H1 (cell line): Measurements from ENCODE around the gene LRRTM4.

Experiments
- CBX8 ChIP-seq: fragments of 300-800, 300-1000 bp; sonication (generic); IDR thresholded peaks from 2 replicates; pipeline ENCODE4 v1.7.1; 2016; ENCODE audit warnings: low read depth, low read length, borderline replicate concordance
- CHD2 ChIP-seq: IDR thresholded peaks from 2 replicates; pipeline ENCODE4 v1.6.1; 2012; ENCODE audit warnings: low read length, improper control_type of control experiment
- NRF1 ChIP-seq: IDR thresholded peaks from 2 replicates; pipeline ENCODE4 v1.6.1; 2011; ENCODE audit warnings: mild to moderate bottlenecking, low read depth, low read length, improper control_type of control experiment
- POLR2AphosphoS5 ChIP-seq: IDR thresholded peaks from 2 replicates; pipeline ENCODE4 v1.6.1; 2011; ENCODE audit warnings: low read depth, low read length
- TF ChIP-seq, protein P1 (sequence below), 3 experiments: IDR thresholded peaks; 1 replicate in 2 of 3; 2 replicates in 1 of 3; pipeline versions ENCODE4 v1.5.1 to v1.6.1; 2011; ENCODE audit warnings: low read length in 3 of 3, mild to moderate bottlenecking in 3 of 3, inconsistent platforms in 2 of 3, low read depth in 1 of 3, moderate library complexity in 1 of 3; ENCODE audit not compliant: insufficient read depth in 1 of 3; ENCODE audit errors: control extremely low read depth in 1 of 3

DNA sequence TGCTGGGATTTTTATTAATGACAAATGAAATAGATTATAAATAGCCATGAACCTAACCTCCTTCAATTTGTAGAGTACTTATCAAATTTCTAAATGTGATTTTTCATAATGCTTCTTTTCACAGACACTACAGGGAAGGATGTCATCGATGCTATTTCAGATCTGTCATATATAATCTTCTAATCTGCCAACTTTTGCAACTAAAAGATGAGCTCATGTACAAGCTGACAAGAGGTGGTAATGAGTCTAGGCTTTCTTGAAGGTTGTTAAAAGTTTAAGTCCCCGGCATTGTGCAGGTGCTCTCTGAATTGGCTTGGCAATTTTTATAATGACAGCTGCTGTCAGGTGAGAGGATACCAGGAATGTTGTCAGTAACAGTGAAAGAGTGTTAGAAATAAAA, 320.4 kb downstream of the LRRTM4 start:
- TF ChIP-seq POLR2AphosphoS5 (no peak), CHD2 (no peak), NRF1 (no peak), CBX8 (no peak)
- TF ChIP-seq, protein P1, sequence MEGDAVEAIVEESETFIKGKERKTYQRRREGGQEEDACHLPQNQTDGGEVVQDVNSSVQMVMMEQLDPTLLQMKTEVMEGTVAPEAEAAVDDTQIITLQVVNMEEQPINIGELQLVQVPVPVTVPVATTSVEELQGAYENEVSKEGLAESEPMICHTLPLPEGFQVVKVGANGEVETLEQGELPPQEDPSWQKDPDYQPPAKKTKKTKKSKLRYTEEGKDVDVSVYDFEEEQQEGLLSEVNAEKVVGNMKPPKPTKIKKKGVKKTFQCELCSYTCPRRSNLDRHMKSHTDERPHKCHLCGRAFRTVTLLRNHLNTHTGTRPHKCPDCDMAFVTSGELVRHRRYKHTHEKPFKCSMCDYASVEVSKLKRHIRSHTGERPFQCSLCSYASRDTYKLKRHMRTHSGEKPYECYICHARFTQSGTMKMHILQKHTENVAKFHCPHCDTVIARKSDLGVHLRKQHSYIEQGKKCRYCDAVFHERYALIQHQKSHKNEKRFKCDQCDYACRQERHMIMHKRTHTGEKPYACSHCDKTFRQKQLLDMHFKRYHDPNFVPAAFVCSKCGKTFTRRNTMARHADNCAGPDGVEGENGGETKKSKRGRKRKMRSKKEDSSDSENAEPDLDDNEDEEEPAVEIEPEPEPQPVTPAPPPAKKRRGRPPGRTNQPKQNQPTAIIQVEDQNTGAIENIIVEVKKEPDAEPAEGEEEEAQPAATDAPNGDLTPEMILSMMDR (IDR thresholded peaks at IDR 0.05; ENCODE audit: control extremely low read depth in 1 of 3, insufficient read depth in 1 of 3, low read depth in 1 of 3, low read length in 3 of 3), result no peak
